AG04450 (cell line): ENCODE measurements around the gene PITPNM3. TPM values are rescaled to one million over a fixed set of nuclear protein-coding genes. Genes with fewer than 3 reads are reported as not detected.

ENCODE experiments used
- CTCF ChIA-PET: fragments of 300-600, 350-600 bp; formaldehyde crosslinking; extraction: SDS; loops from one replicate; lab custom pipeline; 2022; ENCODE audit warnings: antibody characterized with exemption, inconsistent platforms; lab: Charles Lee
- POLR2A ChIA-PET: fragments of 350-600 bp; formaldehyde crosslinking; extraction: SDS; loops from one replicate; lab custom pipeline; 2021; ENCODE audit warnings: antibody characterized with exemption, inconsistent platforms; lab: Yijun Ruan, JAX
- DNase-seq: peaks from one replicate; pipeline ENCODE4 v3.0.0-alpha.2; 2011; ENCODE audit warnings: low read depth, low spot score
- H3K27ac ChIP-seq: one replicate; pipeline ENCODE4 v1.5.1; 2012; ENCODE audit warnings: low read depth, low read length, control low read depth
- H3K27me3 ChIP-seq: one replicate; pipeline ENCODE4 v1.6.0; 2012; ENCODE audit warnings: low read length; ENCODE audit not compliant: control insufficient read depth, insufficient read depth
- H3K4me3 ChIP-seq: 2 replicates; pipeline ENCODE4 v1.5.1; 2011; ENCODE audit warnings: mild to moderate bottlenecking, low read depth, low read length, control low read depth
- H3K9me3 ChIP-seq: 2 replicates; pipeline ENCODE4 v1.5.1; 2012; ENCODE audit warnings: low read length; ENCODE audit not compliant: control insufficient read depth, insufficient read depth
- CTCF ChIP-seq: IDR thresholded peaks from 2 replicates; pipeline ENCODE4 v1.5.1; 2011; ENCODE audit warnings: low read depth, low read length, control low read depth, inconsistent platforms
- polyA plus RNA-seq: library from polyadenylated mRNA; depleted of rRNA; stranded (reverse); fragments of >200 nt; gene quantifications from 2 replicates; pipeline ENCODE4 v1.2.3, GENCODE V29; 2011

Gene PITPNM3
- polyA plus RNA-seq, 1 experiment, result 0.38 TPM

- TF ChIP-seq CTCF, result no peak
- ChIA-PET POLR2A (no interaction called here), CTCF (no interaction called here)
- Histone ChIP-seq H3K4me3 (no peak overlapping the region), H3K9me3 (peaks cover 4% of the 10 kb centered on the region), H3K27me3 (peaks cover 11% of the 10 kb centered on the region), H3K27ac (no peak overlapping the region)
- DNase-seq, result no peak
Observed at GRCh38 chr17:6542577-6542976, 13.8 kb downstream of the PITPNM3 start.

GRCh38 chr17:6541886-6542285 lies 14.5 kb downstream of the PITPNM3 start:
- H3K27ac ChIP-seq, result no peak overlapping the region
- ChIA-PET POLR2A (no interaction called here), CTCF (no interaction called here)
- no peak for TF ChIP-seq CTCF
- no peak overlapping the region for H3K4me3 ChIP-seq
- peaks cover 4% of the 10 kb centered on the region for H3K9me3 ChIP-seq
- peaks cover 11% of the 10 kb centered on the region for H3K27me3 ChIP-seq
- no peak for DNase-seq

- TF ChIP-seq CTCF, result no peak
- H3K4me3 ChIP-seq, result no peak overlapping the region
- CTCF ChIA-PET, result no interaction called here
- DNase-seq, result no peak
- peaks cover 4% of the 10 kb centered on the region for H3K9me3 ChIP-seq
- no peak overlapping the region for H3K27ac ChIP-seq
- peaks cover 7% of the 10 kb centered on the region for H3K27me3 ChIP-seq
- POLR2A ChIA-PET, result no interaction called here
Observed at GRCh38 chr17:6539871-6540270, 16.5 kb downstream of the PITPNM3 start.

DNA sequence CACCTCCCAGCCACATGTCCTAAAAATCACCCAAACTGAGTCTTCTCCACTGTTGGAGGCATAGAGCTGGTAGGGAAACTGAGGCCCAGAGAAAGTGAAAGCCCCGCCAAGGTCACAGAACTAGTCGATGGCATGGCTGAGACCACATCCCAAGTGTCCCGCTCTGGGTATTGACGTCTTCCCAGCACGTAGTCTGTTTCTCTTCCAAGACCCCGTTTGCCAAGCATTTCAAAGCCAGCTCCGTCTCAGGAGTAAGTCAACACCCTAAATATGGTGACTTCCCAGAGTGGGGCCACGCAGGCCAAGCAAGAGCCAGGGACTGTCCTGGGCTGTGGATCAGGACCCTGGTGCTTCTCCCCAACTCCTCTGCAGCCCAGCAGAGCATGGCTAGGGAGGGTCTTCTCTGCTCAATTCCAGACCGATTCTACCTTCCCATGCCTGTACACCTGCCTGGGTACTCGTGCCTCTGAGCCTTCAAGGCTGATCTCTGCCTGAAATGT lies 19.7 kb downstream of the PITPNM3 start:
- ChIA-PET POLR2A (no interaction called here), CTCF (no interaction called here)
- H3K4me3 ChIP-seq, result no peak overlapping the region
- peaks cover 4% of the 10 kb centered on the region for H3K9me3 ChIP-seq
- H3K27me3 ChIP-seq, result peaks cover 2% of the 10 kb centered on the region
- H3K27ac ChIP-seq, result no peak overlapping the region
- TF ChIP-seq CTCF, result no peak
- DNase-seq, result no peak

GRCh38 chr17:6536053-6536452 lies 20.3 kb downstream of the PITPNM3 start:
- CTCF ChIA-PET, result no interaction called here
- Histone ChIP-seq H3K9me3 (peaks cover 4% of the 10 kb centered on the region), H3K4me3 (no peak overlapping the region), H3K27me3 (peaks cover 2% of the 10 kb centered on the region), H3K27ac (no peak overlapping the region)
- no peak for DNase-seq
- no peak for TF ChIP-seq CTCF
- POLR2A ChIA-PET, result no interaction called here
